Rectal smooth muscle tissue (tissue), 1 donor: ENCODE measurements around the gene GULP1.

Experiments used
- H3K27ac ChIP-seq: one replicate; pipeline ENCODE4 v1.7.0; 2013; ENCODE audit warnings: low read depth, low read length, inconsistent platforms
- H3K27me3 ChIP-seq: one replicate; pipeline ENCODE4 v1.7.0; 2013; ENCODE audit warnings: low read length; ENCODE audit not compliant: control insufficient read depth, insufficient read depth
- H3K36me3 ChIP-seq: one replicate; pipeline ENCODE4 v1.7.0; 2013; ENCODE audit warnings: low read length; ENCODE audit not compliant: control insufficient read depth, insufficient read depth
- H3K4me1 ChIP-seq: one replicate; pipeline ENCODE4 v1.7.0; 2013; ENCODE audit warnings: low read length; ENCODE audit not compliant: control insufficient read depth, insufficient read depth
- H3K4me3 ChIP-seq: one replicate; pipeline ENCODE4 v1.7.0; 2013; ENCODE audit warnings: low read length
- H3K9ac ChIP-seq: one replicate; pipeline ENCODE4 v1.7.0; 2013; ENCODE audit warnings: low read length

Gene GULP1

DNA sequence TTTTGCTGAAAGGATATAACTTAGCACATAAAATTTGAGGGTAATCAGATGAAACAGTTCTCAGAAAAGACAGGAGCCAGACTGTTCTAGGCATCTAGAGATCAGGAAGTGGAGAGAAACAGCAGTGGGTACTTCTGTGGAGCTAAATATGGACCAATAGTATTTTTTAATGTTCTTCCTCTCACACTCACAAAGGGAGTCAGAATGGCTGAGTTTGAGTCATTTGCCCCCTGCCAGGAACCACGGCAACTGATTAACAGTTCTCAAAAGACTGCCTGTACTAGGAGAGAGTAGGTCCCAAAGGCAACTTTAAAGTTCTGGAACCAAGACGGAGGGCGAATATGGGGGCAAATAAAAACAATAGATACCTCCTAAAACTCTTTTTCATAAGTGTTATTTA lies 107.5 kb downstream of the GULP1 start:
- H3K27ac ChIP-seq: no peak overlapping the region
- H3K4me1 ChIP-seq: no peaks in the 10 kb centered on the region
- H3K36me3 ChIP-seq: no peaks in the 10 kb centered on the region
- H3K4me3 ChIP-seq: no peak overlapping the region
- no peak overlapping the region for H3K9ac ChIP-seq
- no peaks in the 10 kb centered on the region for H3K27me3 ChIP-seq

DNA sequence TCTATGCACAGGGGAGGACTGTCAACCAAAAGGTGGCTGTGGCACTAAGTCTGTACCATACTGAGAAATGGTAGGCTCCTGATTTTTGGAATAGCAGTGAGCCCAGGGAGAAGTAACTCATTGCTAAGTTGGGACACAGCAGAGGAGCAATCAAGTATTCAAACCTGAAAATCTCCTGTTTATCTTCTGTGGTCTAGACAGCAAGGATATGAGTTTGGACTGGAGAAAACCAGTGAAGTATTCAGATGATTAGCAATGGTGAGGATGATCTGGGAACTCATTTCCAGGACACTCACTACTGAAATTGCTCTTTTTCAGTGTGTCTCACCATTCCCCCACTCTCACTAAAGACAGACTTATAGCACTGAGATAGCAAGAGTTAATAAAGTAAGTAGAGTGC lies 112.0 kb downstream of the GULP1 start:
- Histone ChIP-seq H3K4me3 (no peak overlapping the region), H3K4me1 (no peaks in the 10 kb centered on the region), H3K27ac (no peak overlapping the region), H3K27me3 (no peaks in the 10 kb centered on the region), H3K36me3 (no peaks in the 10 kb centered on the region), H3K9ac (no peak overlapping the region)

GRCh38 chr2:188404341-188405004 lies 112.8 kb downstream of the GULP1 start:
- H3K27ac ChIP-seq: no peak overlapping the region

DNA sequence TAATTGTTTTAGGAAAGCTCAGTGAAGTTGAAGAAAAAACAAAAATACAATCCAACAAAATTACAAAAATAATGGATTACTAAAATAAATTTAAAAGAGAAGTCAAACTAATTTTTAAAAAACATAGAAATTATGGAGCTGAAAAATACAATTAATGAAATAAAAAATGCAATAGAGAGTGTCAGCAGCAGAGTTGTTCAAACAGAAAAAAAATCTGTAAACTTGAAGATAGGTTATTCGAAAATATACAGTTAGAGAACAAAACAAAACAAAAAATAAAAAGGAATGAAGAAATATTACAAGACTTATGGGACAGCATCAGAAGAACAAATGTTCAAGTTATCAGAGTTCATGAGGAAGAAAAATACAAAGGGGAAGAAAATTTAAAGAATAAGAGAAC lies 114.7 kb downstream of the GULP1 start:
- no peaks in the 10 kb centered on the region for H3K4me1 ChIP-seq
- H3K27ac ChIP-seq: no peak overlapping the region
- no peak overlapping the region for H3K4me3 ChIP-seq
- no peaks in the 10 kb centered on the region for H3K36me3 ChIP-seq
- H3K27me3 ChIP-seq: no peaks in the 10 kb centered on the region
- H3K9ac ChIP-seq: no peak overlapping the region

More at GRCh38 chr2:188404341-188405004, 112.8 kb downstream of the GULP1 start:
- no peaks in the 10 kb centered on the region for H3K4me1 ChIP-seq
- H3K36me3 ChIP-seq: no peaks in the 10 kb centered on the region
- no peaks in the 10 kb centered on the region for H3K27me3 ChIP-seq
- H3K4me3 ChIP-seq: no peak overlapping the region
- H3K9ac ChIP-seq: no peak overlapping the region

DNA sequence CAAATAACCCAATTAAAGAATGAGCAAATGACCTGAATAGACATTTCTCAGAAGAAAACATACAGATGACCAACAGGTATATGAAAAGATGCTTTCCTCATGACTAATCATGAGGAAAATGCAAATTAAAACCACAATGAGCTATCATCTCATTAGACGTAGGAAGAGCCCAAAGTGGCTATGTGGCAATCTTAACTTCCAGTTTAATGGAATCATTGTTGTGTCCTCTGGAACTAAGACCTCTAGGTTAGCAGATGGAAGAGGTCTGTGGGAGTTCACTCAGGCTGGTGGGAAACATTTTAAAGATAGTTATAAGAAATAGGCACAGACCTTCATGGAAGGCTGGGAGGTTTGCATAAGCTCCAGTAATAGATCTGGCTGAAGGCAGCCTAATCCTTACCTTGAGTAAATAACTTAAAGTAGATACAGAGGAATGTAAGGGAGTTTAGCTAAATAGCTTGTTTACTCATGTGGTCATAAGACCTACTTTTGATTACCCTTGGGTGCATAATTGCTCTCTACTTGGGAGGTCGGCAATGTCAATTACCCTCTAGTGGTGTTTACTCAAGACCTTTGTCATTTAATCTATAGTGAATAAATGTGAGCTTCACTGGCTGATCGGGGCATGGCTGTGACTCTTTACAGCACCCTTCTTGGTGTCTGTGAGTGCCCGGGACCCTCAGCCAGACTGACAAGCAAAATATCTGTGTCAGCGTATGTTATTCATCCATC lies 119.0 kb downstream of the GULP1 start:
- no peak overlapping the region for H3K27ac ChIP-seq
- no peaks in the 10 kb centered on the region for H3K4me1 ChIP-seq
- H3K9ac ChIP-seq: no peak overlapping the region
- H3K27me3 ChIP-seq: no peaks in the 10 kb centered on the region
- H3K4me3 ChIP-seq: no peak overlapping the region
- no peaks in the 10 kb centered on the region for H3K36me3 ChIP-seq

GRCh38 chr2:188412190-188412589 lies 120.5 kb downstream of the GULP1 start:
- Histone ChIP-seq H3K27ac (no peak overlapping the region), H3K36me3 (no peaks in the 10 kb centered on the region), H3K9ac (no peak overlapping the region), H3K4me1 (no peaks in the 10 kb centered on the region), H3K27me3 (no peaks in the 10 kb centered on the region), H3K4me3 (no peak overlapping the region)

DNA sequence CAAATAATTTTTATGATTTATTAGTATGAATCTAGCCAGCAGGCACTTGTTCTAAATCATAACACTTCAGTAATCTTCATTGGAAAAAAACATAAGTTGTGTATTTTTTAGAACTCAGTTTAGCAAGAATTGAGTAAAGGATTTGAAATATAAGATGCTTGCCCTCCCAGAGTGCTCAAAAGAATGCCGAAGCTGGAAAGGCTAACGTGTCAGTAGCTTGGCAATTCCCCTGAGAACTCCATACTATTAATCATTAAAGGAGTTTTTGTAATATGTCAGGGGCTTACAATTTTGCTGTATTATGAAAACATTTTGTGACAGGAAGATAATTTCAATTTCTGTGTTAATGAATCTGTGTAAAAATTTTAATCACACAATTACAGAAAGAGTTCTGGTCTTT lies 122.7 kb downstream of the GULP1 start:
- no peaks in the 10 kb centered on the region for H3K36me3 ChIP-seq
- no peak overlapping the region for H3K9ac ChIP-seq
- no peaks in the 10 kb centered on the region for H3K4me1 ChIP-seq
- H3K27me3 ChIP-seq: no peaks in the 10 kb centered on the region
- no peak overlapping the region for H3K4me3 ChIP-seq
- H3K27ac ChIP-seq: no peak overlapping the region

- no peaks in the 10 kb centered on the region for H3K27me3 ChIP-seq
- no peaks in the 10 kb centered on the region for H3K4me1 ChIP-seq
- no peak overlapping the region for H3K9ac ChIP-seq
- no peak overlapping the region for H3K27ac ChIP-seq
- H3K4me3 ChIP-seq: no peak overlapping the region
- H3K36me3 ChIP-seq: no peaks in the 10 kb centered on the region
These were observed 123.4 kb downstream of the GULP1 start for GRCh38 chr2:188414869-188415753.

DNA sequence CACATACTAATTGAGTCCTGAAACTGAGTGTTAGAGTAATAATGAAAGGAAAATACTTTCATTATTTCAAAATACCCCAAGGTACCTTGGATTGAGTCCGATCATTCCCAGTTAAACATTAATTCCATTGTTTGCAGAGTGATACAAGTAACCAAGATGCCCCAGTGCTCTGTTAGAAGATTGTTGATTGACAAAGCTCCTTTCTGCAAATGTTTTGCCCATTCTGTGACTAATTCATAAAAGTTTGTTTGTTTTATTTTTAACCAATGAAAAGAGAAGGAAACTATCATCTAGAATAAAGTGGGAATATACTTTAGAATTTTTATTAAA lies 124.0 kb downstream of the GULP1 start:
- H3K4me1 ChIP-seq: no peaks in the 10 kb centered on the region
- no peaks in the 10 kb centered on the region for H3K36me3 ChIP-seq
- no peak overlapping the region for H3K4me3 ChIP-seq
- no peak overlapping the region for H3K27ac ChIP-seq
- H3K27me3 ChIP-seq: no peaks in the 10 kb centered on the region
- H3K9ac ChIP-seq: no peak overlapping the region

DNA sequence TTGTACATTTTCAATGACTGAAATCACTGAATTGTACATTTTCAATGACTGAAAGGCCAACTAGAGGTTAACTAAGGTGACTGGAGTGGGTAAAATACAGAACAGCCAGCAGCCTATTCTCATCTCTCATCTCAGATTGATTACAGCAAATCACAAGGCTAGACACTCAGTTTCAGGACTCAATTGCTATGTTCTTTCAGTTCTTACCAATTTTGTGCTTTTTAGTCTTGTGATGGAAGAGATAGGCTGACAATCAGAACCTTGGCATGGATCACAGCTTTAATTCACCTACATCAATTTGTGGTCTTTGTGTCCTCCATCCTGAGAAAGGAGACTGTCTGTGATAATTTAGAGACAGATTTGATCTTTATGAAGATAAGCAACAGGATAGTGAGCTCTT lies 124.7 kb downstream of the GULP1 start:
- Histone ChIP-seq H3K4me1 (no peaks in the 10 kb centered on the region), H3K9ac (no peak overlapping the region), H3K36me3 (no peaks in the 10 kb centered on the region), H3K27me3 (no peaks in the 10 kb centered on the region), H3K27ac (no peak overlapping the region), H3K4me3 (no peak overlapping the region)

DNA sequence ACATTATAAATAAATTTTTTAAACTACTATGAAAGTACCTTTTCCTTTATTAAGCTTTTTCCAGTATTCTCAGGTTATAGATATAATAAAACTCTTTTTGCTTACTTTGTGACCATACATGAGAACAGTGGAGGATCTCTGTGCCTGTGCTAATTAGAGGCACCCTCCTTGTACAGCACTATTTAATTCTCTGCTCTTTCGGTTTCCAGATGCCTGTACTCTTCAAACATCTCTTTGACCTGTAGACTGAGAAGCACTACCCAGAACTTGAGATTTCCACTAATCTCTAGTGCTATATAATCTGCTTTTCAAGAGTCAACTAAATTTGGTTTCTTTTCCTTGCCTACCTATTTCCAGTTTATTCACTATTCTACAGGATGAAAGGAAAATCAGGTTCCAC lies 131.1 kb downstream of the GULP1 start:
- Histone ChIP-seq H3K36me3 (no peaks in the 10 kb centered on the region), H3K27me3 (no peaks in the 10 kb centered on the region), H3K9ac (no peak overlapping the region), H3K4me1 (no peaks in the 10 kb centered on the region), H3K4me3 (no peak overlapping the region), H3K27ac (no peak overlapping the region)

DNA sequence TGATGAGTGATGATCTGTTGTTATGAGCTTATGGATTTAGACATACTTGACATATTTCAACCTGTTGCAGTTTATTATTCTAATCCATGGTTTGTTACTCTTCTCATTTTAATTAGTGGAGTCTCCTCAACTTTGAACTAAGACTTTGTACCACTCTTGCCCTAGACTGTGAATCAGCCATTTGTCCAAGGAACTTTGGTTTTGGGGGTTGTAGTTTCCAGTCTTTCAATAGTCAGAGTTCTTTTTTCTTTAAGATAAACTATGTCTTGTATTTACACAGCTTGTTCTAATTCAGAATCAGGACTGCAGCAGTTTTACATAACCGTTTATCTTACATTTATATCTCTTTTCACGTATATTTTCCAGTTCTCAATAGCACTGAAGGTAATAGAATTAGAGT lies 133.6 kb downstream of the GULP1 start:
- H3K27ac ChIP-seq: no peak overlapping the region
- H3K27me3 ChIP-seq: no peaks in the 10 kb centered on the region
- H3K36me3 ChIP-seq: no peaks in the 10 kb centered on the region
- H3K9ac ChIP-seq: no peak overlapping the region
- H3K4me1 ChIP-seq: no peaks in the 10 kb centered on the region
- H3K4me3 ChIP-seq: no peak overlapping the region
